ENCODE data around the gene CEP120. TPM values are rescaled to one million over a fixed set of nuclear protein-coding genes. Genes with fewer than 3 reads are reported as not detected.
A peak's percentile ranks its signal among the peaks of the same experiment; 100 is the strongest.
"Not testable (repeated sequence)": the region's sequence is repeated elsewhere in the genome, so short reads cannot be mapped to it uniquely, and the experiment has no call there.

The CEP120 gene
- total RNA-seq (2014; rRNA removed; shearing (Covaris generic); ENCODE audit: low replicate concordance), result 13.3 and 20.1 TPM in 2 replicates

DNA sequence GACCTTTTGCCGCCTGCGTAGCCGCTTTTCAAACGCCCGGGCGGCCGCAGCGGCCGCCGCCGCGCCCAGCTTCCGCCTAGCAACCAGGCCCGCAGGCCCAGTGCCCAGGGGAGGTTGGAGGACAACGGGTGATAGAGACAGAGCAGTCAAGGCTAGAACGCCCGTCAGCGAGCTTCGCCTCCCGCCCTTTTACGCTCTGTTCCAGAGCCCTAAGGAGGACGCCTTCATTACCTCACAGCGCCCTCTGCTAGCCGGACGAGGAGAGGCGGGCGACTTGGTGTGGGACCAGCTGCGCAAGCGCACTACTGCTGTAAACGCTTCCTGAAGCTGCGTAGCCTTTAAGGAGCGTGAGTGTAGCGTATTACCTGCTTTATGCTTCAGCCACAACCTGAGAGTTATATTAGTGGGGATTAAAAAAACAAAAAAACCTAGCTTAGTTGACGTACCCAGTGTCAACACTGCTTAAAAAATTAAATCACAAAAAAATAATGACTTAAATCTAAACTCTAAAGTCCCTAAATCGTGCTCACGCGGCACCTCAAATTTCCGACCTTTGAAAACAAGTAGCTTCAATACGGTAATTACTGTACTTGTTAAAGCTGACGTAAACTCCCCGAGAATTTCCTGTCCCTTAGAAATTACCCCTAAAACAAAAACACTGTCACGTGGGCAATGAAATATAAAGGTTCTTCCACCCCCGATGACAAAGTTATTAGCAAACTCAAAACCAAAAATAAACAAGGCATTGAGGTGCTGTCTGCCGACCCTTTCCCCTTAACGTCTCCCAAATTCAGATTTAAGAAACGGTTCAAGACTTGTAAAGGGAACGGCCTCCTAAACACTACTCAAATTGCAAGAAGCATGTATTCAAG is at the start of gene CEP120:
CEP120 (minus strand) TSS at position 126 of the 872 bp plus-strand sequence. CDS start 405 bp downstream, outside the sequence.
- DNase-seq, result peak; percentile 100
- peaks cover 3% of the 10 kb centered on the region; the same call in 1 of the 2 replicates for H3K36me3 ChIP-seq
- peak within 1 kb of the TSS; percentile 65 for H3K4me3 ChIP-seq
- no peaks in the 10 kb centered on the region for H3K9me3 ChIP-seq
- no peaks in the 10 kb centered on the region for H3K27me3 ChIP-seq

DNA sequence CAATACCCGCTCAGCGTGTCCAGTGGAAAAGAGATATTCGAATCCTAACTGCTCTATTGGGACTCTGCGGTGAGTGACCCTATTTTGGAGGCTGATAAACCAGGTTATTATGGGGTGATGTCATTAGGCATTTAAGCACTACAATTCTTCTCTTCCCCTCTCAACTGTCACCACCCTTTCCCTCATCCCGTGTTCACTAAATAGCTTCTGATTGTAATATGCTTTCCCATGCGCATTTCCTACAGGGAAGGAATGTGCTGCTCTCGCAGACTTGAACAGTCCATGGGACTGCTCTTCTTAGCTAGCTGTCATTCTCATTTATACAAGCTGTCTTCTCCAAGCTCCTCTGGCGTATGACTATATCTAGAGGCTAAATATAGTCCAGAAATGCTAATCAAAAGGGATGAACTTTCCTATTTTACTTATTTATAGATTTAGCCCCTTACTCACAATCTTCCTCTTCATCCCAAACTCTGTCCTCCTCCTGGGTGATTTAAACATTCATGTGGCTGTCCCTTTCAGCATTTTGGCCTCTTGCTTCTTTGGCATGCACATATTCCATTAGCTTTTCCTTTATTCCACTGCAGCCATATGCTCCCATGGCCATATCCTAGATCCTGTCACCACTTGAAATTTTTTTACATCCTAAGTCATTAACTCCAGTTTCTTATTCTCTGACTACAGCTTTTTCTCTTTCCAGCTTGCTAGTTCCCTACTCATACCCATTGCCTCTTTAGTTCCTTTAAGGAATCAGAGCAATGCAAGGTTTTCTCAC is 49.1 kb upstream of the CEP120 start:
- Histone ChIP-seq H3K9me3 (no peaks in the 10 kb centered on the region), H3K4me3 (no peak overlapping the region), H3K27me3 (no peaks in the 10 kb centered on the region), H3K36me3 (no peaks in the 10 kb centered on the region)
- no peak for DNase-seq

DNA sequence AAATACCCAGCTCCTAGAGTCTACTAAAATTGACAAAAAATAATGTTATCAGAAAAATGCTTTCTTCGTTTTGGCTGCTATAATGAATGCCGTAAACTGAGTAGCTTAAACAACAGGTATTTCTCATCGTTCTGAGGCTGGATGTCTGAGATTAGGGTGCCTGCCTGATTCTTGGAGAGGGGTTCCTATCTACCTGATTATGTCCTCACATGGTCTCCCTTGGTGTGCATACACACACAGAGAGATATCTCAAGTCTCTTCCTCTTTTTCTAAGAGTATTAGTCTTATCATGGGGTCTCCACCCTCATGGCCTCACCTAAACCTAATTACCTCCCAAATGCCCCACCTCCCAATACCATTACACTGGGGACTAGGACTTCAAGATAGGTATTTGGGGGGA is 48.2 kb upstream of the CEP120 start:
- H3K27me3 ChIP-seq, result no peaks in the 10 kb centered on the region; the same call in 1 of the 2 replicates
- H3K4me3 ChIP-seq, result no peak overlapping the region
- H3K36me3 ChIP-seq, result no peaks in the 10 kb centered on the region
- DNase-seq, result no peak
- H3K9me3 ChIP-seq, result no peaks in the 10 kb centered on the region

DNA sequence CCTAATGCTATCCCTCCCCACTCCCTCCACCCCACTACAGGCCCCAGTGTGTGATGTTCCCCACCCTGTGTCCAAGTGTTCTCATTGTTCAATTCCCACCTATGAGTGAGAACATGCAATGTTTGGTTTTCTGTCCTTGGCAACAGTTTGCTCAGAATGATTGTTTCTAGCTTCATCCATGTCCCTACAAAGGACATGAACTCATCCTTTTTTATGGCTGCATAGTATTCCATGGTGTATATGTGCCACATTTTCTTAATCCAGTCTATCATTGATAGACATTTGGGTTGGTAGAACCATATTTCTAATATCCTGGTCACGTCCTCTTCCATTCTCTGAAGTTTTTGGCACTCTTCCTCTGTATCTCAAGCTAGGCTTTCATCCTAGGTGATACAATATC is 43.6 kb upstream of the CEP120 start:
- not testable (repeated sequence) for H3K4me3 ChIP-seq

DNA sequence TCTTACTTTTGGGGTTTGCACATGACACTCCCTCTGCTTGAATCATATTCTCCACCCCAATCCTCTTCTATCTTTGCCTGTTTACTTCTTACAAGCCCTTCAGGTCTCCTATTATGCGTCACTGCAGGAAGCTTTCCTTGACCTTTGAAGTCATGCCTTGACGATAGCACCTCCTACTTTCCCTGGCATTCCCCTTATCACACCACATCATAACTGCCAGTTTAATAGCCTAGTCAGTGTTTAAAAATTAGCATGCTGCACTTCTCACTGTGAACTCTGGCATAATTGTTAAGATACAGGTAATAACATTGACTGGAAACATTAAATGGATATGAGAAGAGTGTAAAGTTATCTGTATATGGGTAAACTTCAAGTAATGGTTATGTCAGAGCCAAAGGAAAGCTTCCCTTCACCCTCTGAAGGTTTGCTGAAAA is 37.1 kb upstream of the CEP120 start:
- Histone ChIP-seq H3K27me3 (no peaks in the 10 kb centered on the region), H3K4me3 (no peak overlapping the region), H3K36me3 (no peaks in the 10 kb centered on the region), H3K9me3 (no peaks in the 10 kb centered on the region)
- DNase-seq, result no peak

More for the DNA sequence above, 43.6 kb upstream of the CEP120 start:
- not testable (repeated sequence) for H3K36me3 ChIP-seq, DNase-seq, H3K27me3 ChIP-seq, H3K9me3 ChIP-seq

DNA sequence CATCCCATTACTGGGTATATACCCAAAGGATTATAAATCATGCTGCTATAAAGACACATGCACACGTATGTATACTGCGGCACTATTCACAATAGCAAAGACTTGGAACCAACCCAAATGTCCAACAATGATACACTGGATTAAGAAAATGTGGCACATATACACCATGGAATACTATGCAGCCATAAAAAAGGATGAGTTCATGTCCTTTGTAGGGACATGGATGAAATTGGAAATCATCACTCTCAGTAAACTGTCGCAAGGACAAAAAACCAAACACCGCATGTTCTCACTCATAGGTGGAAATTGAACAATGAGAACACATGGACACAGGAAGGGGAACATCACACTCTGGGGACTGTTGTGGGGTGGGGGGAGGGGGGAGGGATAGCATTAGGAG is 35.8 kb upstream of the CEP120 start:
- H3K27me3 ChIP-seq, H3K4me3 ChIP-seq, H3K9me3 ChIP-seq, DNase-seq, H3K36me3 ChIP-seq: not testable (repeated sequence)

DNA sequence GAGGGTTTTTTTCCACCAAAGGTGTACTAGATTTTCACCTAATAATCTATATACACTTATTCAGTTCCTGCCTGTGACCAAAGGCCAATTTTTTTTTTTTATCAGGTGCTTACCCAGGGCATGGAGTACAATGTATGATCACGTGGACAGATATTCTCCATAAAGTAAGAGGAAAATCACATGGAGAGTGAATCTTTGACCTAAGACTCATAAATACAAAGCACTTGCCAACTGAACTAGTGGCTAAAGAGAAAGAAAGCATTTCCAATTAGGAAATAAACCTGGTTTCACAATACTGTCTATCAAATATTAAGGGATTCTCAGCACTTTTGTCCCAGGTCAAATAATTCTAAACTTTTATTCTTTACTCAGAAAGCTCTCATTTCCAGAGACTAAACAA is 33.0 kb upstream of the CEP120 start:
- DNase-seq, result no peak
- no peaks in the 10 kb centered on the region for H3K27me3 ChIP-seq
- H3K9me3 ChIP-seq, result no peaks in the 10 kb centered on the region
- H3K36me3 ChIP-seq, result no peaks in the 10 kb centered on the region
- no peak overlapping the region for H3K4me3 ChIP-seq

DNA sequence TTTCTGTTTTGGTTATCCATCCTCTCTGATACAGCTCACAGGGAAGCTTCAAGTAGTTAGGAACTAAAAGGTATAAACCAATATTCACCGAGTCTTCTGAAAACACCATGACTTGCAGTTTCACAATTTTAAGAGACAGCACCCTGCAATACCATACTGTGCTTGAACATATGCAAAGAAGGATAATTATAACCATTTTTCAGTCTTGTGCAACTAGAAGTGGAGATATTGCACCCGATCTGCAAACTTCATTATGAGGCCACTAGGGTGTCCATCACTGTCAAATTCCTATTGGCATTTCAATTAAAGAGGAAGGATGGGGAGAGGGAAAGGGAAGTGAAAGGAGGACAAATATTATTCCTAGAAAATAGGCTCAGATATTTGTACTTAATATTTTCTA is 32.4 kb upstream of the CEP120 start:
- no peak for DNase-seq
- H3K36me3 ChIP-seq, result no peaks in the 10 kb centered on the region
- no peaks in the 10 kb centered on the region for H3K27me3 ChIP-seq
- H3K9me3 ChIP-seq, result no peaks in the 10 kb centered on the region
- H3K4me3 ChIP-seq, result no peak overlapping the region

DNA sequence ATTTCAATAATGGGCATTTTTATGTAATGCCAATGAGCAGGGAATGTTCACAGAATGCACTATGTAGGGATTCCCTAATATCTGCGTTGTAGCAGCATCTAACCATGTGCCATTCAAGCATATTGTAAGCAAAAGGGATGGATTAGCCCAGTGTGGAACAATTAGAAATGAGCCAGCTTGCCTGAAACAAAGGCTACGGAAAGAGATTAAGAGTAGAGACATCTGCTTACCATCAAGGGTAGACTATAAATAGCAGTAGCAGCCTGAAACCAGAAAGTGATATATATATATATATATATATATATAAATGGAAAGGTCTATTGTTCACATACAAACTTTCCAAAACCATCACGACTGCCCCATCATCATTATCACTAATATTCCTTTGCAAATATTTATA is 31.9 kb upstream of the CEP120 start:
- no peaks in the 10 kb centered on the region for H3K36me3 ChIP-seq
- DNase-seq, result no peak
- H3K4me3 ChIP-seq, result no peak overlapping the region
- no peaks in the 10 kb centered on the region for H3K27me3 ChIP-seq
- H3K9me3 ChIP-seq, result no peaks in the 10 kb centered on the region

DNA sequence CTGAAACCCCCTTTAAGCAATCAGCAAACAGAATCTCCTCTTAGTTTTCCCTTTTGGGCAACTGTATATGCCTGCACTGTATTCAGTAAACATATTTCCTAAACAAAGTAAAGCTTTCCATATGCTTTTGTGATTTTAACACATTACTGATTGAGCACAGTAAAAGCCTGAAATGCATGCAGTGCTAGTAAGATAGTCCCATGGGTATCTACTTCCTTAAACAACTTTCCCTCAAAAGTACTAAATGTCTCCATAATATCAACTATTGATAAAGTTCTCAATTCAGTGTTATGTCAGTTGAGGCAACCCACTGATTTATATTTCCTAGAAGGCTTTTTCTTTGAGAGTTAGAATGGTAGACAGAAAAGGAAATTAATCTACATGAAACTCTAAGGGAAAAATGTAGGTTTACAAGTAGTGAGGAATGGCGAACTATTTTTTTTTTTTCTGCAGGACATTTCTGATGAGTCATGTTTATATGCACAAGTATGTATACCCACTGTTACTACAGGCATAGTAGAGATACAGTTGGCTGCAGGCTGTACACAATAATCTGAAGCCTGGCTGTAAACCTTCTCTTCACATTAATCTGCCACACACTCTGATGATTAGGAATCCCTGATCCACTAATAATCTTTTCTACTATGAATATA is 31.2 kb upstream of the CEP120 start:
- DNase-seq, result no peak
- Histone ChIP-seq H3K9me3 (no peaks in the 10 kb centered on the region), H3K4me3 (no peak overlapping the region), H3K36me3 (no peaks in the 10 kb centered on the region), H3K27me3 (no peaks in the 10 kb centered on the region)

DNA sequence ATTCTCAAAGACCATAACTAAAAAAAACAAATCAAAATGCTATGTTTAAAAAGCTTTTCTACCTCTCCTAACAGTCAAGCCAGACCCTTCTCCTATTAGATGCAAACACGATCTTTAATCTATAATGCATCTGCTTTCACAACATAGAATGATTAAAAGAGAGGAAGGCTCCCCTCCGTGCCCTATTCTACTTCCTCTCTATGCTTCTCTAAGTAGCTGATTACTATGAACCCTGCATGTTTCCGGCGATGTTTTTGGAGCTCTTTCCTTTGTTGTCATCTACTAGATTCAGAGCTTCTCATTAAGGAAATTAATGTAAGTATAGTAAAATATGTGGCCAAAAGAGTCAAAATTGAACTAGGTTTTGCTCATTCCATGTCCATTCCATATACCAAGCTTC is 29.2 kb upstream of the CEP120 start:
- no peak for DNase-seq
- Histone ChIP-seq H3K27me3 (no peaks in the 10 kb centered on the region), H3K4me3 (no peak overlapping the region), H3K36me3 (no peaks in the 10 kb centered on the region), H3K9me3 (no peaks in the 10 kb centered on the region)

DNA sequence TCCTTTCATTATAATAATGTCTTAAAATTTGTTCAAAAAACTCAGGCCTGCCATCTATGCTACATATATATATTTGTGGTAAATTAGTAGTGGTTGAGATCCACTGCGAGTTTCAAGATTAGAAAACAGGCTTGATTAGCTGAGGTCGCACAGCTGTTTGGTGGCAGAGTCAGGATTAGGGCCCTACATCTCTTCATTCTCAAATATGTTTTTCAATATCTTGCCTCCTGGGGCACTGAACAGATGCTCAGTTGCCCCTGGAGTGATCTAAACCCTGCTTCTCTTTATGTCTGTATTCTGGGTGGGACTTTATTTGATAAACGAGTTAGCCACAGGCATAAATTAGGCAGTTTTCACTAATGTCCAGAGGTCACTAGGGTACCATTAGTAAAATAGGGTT is 27.8 kb upstream of the CEP120 start:
- DNase-seq, result no peak
- no peak overlapping the region for H3K4me3 ChIP-seq
- H3K27me3 ChIP-seq, result no peaks in the 10 kb centered on the region; the same call in 1 of the 2 replicates
- H3K9me3 ChIP-seq, result no peaks in the 10 kb centered on the region
- no peaks in the 10 kb centered on the region for H3K36me3 ChIP-seq

DNA sequence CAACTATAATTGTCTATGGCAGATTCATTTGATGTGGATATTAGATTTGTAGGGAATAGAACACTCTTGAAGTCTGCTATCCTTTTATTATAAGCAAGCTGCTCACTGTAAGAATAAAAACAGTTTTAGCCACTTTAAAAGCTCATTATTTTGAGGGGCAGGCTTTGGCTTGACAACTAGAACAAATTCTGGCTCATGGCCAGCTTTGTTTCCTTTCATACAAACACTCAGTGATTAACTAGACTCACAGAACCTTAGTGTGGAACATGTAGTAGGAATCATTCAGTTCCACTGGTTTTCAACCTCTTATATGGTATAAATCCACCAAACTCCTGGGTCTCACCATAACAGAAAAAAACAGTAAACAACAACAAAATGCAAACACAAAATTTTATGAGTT is 27.4 kb upstream of the CEP120 start:
- no peak for DNase-seq
- no peaks in the 10 kb centered on the region; the same call in 1 of the 2 replicates for H3K27me3 ChIP-seq
- H3K4me3 ChIP-seq, result no peak overlapping the region
- H3K9me3 ChIP-seq, result no peaks in the 10 kb centered on the region
- H3K36me3 ChIP-seq, result no peaks in the 10 kb centered on the region

DNA sequence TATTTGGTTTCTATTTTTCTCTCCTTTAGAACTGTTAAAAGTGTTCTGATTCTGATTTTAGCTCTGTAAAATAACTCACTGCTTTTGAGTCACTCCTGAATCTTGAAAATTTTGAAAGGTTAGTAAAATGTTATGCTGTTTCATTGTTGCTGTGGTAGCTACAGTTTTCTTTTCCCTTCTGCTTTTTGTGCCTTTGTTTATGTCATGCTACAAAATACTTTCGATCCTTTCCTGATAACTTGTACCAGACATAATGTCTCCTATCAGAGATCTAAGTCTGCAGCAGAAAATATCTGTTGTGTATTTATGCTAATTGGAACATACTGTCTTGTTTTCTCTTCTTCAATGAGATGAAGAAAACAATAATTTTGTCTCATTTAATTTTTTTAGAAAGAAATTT is 26.9 kb upstream of the CEP120 start:
- no peak for DNase-seq
- H3K4me3 ChIP-seq, result no peak overlapping the region
- H3K36me3 ChIP-seq, result no peaks in the 10 kb centered on the region
- H3K27me3 ChIP-seq, result no peaks in the 10 kb centered on the region; the same call in 1 of the 2 replicates
- no peaks in the 10 kb centered on the region for H3K9me3 ChIP-seq

DNA sequence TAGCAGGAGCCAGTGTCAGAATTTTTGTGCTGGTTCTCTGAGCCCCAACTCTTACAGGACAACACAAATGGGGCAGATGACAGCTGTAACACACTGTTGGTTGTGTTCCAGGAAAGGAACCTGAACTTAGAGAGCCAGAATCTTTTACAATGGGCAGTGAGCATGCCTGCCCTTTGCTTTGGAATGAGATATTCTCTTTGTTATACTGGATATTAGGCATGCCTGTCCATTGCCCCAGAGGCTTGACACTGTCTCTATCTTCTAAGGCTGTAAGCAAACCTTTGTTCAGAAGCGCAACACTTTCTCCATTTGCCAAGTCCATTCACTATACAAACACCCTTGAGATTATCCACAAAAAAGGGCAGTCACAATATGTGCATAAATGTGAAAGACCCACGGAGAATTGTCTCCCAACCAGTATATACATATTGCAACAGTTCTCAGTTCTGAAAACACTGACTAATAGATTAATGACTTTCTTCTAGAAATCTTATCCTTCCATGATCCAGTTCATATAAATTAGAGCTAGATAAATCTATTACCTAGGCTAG is 26.3 kb upstream of the CEP120 start:
- no peaks in the 10 kb centered on the region; the same call in 1 of the 2 replicates for H3K27me3 ChIP-seq
- no peaks in the 10 kb centered on the region for H3K9me3 ChIP-seq
- H3K36me3 ChIP-seq, result no peaks in the 10 kb centered on the region
- no peak for DNase-seq
- no peak overlapping the region for H3K4me3 ChIP-seq

DNA sequence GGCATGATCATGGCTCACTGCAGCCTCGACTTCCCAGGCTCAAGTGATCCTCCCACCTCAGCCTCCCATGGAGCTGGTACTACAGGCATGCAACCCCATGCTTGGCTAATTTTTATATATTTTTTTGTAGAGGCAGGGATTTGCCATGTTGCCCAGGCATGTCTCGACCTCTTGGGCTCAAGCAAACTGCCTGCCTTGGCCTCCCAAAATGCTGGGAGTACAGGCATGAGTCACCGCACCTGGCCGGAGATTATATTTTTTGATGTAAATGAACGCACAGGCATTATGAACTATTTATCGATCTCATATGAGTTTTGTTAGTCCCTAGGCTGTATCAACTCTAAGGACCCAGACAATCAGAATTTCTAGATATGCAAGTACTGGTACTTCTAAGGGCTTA is 25.5 kb upstream of the CEP120 start:
- no peaks in the 10 kb centered on the region for H3K36me3 ChIP-seq
- H3K27me3 ChIP-seq, result no peaks in the 10 kb centered on the region; the same call in 1 of the 2 replicates
- DNase-seq, result no peak
- H3K9me3 ChIP-seq, result no peaks in the 10 kb centered on the region
- H3K4me3 ChIP-seq, result no peak overlapping the region

Data from MG63 (cell line).